ENCODE results near the gene SSNA1.

SSNA1 gene

GRCh38 chr9:137218754-137219271 lies 30.3 kb downstream of the SSNA1 start:
- H3K36me3 ChIP-seq (replicated peaks; ENCODE audit: low read depth, low read length) = no peaks in the 10 kb centered on the region
- H2AFZ ChIP-seq (ENCODE audit: low read depth, low read length) = no peak overlapping the region
- peaks cover 3% of the 10 kb centered on the region; the same call in 1 of the 2 replicates for H3K4me1 ChIP-seq (ENCODE audit: low read length)
- no peak overlapping the region for H3K4me2 ChIP-seq (ENCODE audit: low read length)
- no peaks in the 10 kb centered on the region for H3K9me3 ChIP-seq (ENCODE audit: insufficient read depth, low read length)
- H4K20me1 ChIP-seq (ENCODE audit: insufficient read depth, low read length) = no peaks in the 10 kb centered on the region
- no peak overlapping the region for H3K9ac ChIP-seq (ENCODE audit: low read length)
- TF ChIP-seq EZH2phosphoT487 (IDR thresholded peaks at IDR 0.05; ENCODE audit: low read depth) = no peak
- TF ChIP-seq, protein P1, sequence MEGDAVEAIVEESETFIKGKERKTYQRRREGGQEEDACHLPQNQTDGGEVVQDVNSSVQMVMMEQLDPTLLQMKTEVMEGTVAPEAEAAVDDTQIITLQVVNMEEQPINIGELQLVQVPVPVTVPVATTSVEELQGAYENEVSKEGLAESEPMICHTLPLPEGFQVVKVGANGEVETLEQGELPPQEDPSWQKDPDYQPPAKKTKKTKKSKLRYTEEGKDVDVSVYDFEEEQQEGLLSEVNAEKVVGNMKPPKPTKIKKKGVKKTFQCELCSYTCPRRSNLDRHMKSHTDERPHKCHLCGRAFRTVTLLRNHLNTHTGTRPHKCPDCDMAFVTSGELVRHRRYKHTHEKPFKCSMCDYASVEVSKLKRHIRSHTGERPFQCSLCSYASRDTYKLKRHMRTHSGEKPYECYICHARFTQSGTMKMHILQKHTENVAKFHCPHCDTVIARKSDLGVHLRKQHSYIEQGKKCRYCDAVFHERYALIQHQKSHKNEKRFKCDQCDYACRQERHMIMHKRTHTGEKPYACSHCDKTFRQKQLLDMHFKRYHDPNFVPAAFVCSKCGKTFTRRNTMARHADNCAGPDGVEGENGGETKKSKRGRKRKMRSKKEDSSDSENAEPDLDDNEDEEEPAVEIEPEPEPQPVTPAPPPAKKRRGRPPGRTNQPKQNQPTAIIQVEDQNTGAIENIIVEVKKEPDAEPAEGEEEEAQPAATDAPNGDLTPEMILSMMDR (IDR thresholded peaks at IDR 0.05; ENCODE audit: low read depth, low read length) = no peak
- H3K4me3 ChIP-seq (ENCODE audit: low read length) = no peak overlapping the region
- no peak overlapping the region for H3K27ac ChIP-seq (ENCODE audit: low read length)
- no peaks in the 10 kb centered on the region for H3K79me2 ChIP-seq (ENCODE audit: low read length)
- H3K27me3 ChIP-seq (ENCODE audit: low read depth, low read length) = no peaks in the 10 kb centered on the region

DNA sequence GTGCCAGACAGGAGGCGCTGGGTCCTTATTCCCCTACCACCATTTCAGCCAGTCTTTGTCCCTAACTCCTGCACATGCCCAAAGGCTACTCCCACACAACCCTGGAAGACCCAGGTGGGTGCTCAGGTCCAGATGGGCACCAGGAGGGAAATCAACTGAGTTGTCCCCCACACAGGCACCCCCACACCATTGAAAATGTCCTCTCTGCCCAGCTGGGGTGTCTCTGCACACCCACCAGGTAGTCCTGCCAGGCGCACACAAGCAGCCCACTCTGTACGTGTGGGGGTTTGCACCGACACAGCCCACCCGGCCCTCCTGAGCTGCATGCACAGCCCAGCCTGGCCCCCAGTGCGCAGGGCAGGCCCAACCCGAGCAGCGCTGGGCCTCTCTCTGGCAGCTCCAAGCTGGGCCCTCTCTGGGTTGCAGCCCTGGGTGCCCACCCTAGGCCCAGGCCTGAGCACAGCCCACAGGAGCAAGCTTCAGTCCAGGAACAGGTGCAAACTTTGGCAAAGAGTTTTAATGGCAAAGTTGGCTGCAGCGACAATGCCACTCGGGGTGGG lies 31.4 kb downstream of the SSNA1 start:
- H4K20me1 ChIP-seq (ENCODE audit: insufficient read depth, low read length) = no peaks in the 10 kb centered on the region
- H3K4me1 ChIP-seq (ENCODE audit: low read length) = peaks cover 10% of the 10 kb centered on the region; the same call in 1 of the 2 replicates
- no peak overlapping the region for H3K9ac ChIP-seq (ENCODE audit: low read length)
- no peak overlapping the region for H3K4me2 ChIP-seq (ENCODE audit: low read length)
- no peaks in the 10 kb centered on the region for H3K36me3 ChIP-seq (replicated peaks; ENCODE audit: low read depth, low read length)
- H3K79me2 ChIP-seq (ENCODE audit: low read length) = no peaks in the 10 kb centered on the region
- H3K9me3 ChIP-seq (ENCODE audit: insufficient read depth, low read length) = no peaks in the 10 kb centered on the region
- H3K4me3 ChIP-seq (ENCODE audit: low read length) = no peak overlapping the region
- H3K27me3 ChIP-seq (ENCODE audit: low read depth, low read length) = no peaks in the 10 kb centered on the region
- TF ChIP-seq EZH2phosphoT487 (IDR thresholded peaks at IDR 0.05; ENCODE audit: low read depth) = no peak
- TF ChIP-seq, protein P1 (IDR thresholded peaks at IDR 0.05; ENCODE audit: low read depth, low read length) = no peak
- no peak overlapping the region for H2AFZ ChIP-seq (ENCODE audit: low read depth, low read length)
- H3K27ac ChIP-seq (ENCODE audit: low read length) = no peak overlapping the region

DNA sequence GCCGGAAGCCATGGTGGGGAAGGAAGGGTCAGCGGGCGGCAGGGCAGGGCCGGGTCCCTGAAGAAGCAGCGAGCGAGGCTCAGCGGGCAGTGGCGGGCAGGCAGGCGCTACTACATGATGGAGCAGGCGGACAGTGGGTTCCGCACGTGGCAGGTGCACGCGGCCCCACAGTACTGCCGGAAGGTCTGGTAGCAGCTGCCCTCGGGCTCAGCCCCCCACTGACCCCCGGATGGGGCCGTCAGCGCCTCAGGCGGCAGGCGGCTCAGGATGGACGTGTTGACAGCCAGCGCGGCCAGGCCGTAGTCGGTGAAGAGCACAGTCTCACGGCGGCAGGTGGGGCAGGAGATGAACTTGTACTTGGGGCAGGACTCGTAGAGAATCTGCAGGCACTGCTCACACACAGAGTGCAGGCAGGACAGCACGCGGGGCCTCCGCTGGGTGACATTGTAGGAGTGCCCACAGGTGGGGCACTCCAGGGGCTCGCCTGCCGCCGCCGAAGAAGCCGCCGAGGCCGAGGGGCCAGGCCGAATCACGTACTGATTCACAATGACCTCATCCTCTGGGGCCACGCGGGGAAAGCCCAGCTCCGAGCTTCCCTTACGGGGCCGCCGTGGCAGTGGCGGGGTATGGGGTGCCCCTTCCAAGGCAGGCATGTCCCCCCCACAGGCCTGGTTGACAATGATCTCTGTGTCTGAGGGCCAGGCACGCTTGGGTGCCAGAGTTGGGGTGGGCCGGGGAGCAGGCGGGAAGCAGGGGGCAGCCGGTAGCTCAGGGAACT lies 32.0 kb downstream of the SSNA1 start:
- no peaks in the 10 kb centered on the region for H4K20me1 ChIP-seq (ENCODE audit: insufficient read depth, low read length)
- no peaks in the 10 kb centered on the region for H3K79me2 ChIP-seq (ENCODE audit: low read length)
- peaks cover 10% of the 10 kb centered on the region; the same call in 1 of the 2 replicates for H3K4me1 ChIP-seq (ENCODE audit: low read length)
- TF ChIP-seq, protein P1 (IDR thresholded peaks at IDR 0.05; ENCODE audit: low read depth, low read length) = no peak
- no peak for TF ChIP-seq EZH2phosphoT487 (IDR thresholded peaks at IDR 0.05; ENCODE audit: low read depth)
- no peak overlapping the region for H2AFZ ChIP-seq (ENCODE audit: low read depth, low read length)
- no peak overlapping the region for H3K9ac ChIP-seq (ENCODE audit: low read length)
- no peak overlapping the region for H3K4me2 ChIP-seq (ENCODE audit: low read length)
- H3K9me3 ChIP-seq (ENCODE audit: insufficient read depth, low read length) = no peaks in the 10 kb centered on the region
- no peak overlapping the region for H3K27ac ChIP-seq (ENCODE audit: low read length)
- no peak overlapping the region for H3K4me3 ChIP-seq (ENCODE audit: low read length)
- H3K36me3 ChIP-seq (replicated peaks; ENCODE audit: low read depth, low read length) = no peaks in the 10 kb centered on the region
- H3K27me3 ChIP-seq (ENCODE audit: low read depth, low read length) = no peaks in the 10 kb centered on the region

GRCh38 chr9:137221095-137221505 lies 32.6 kb downstream of the SSNA1 start:
- Histone ChIP-seq H3K27me3 (ENCODE audit: low read depth, low read length) (no peaks in the 10 kb centered on the region), H3K9ac (ENCODE audit: low read length) (peak overlapping the region; percentile 62; the same call in 1 of the 2 replicates), H4K20me1 (ENCODE audit: insufficient read depth, low read length) (no peaks in the 10 kb centered on the region), H3K4me2 (ENCODE audit: low read length) (peak overlapping the region; percentile 74), H3K27ac (ENCODE audit: low read length) (no peak overlapping the region), H3K9me3 (ENCODE audit: insufficient read depth, low read length) (no peaks in the 10 kb centered on the region), H3K4me1 (ENCODE audit: low read length) (peaks cover 10% of the 10 kb centered on the region; the same call in 1 of the 2 replicates), H3K36me3 (replicated peaks; ENCODE audit: low read depth, low read length) (no peaks in the 10 kb centered on the region), H3K79me2 (ENCODE audit: low read length) (no peaks in the 10 kb centered on the region), H3K4me3 (ENCODE audit: low read length) (peak overlapping the region; percentile 84), H2AFZ (ENCODE audit: low read depth, low read length) (no peak overlapping the region)
- TF ChIP-seq EZH2phosphoT487 (IDR thresholded peaks at IDR 0.05; ENCODE audit: low read depth) = no peak
- TF ChIP-seq, protein P1 (IDR thresholded peaks at IDR 0.05; ENCODE audit: low read depth, low read length) = no peak
